Right renal cortex interstitium (tissue), 3 donors: ENCODE results near the gene HECW1. TPM values are rescaled to one million over a fixed set of nuclear protein-coding genes. Genes with fewer than 3 reads are reported as not detected.
A peak's percentile ranks its signal among the peaks of the same experiment; 100 is the strongest.
"Not testable (repeated sequence)": the region's sequence is repeated elsewhere in the genome, so short reads cannot be mapped to it uniquely, and the experiment has no call there.

Source experiments
- DNase-seq, 3 donors: peaks; one replicate each; pipeline ENCODE4 v3.0.0-alpha.2; 2013; ENCODE audit warnings: low read depth in 3 of 3, low spot score in 2 of 3
- polyA plus RNA-seq, 3 donors: library from polyadenylated mRNA; unstranded; fragments of 120-200 nt; gene quantifications; one replicate each; pipeline ENCODE4 v1.2.1, GENCODE V29; 2013; ENCODE audit not compliant: insufficient read length in 3 of 3

Gene HECW1
- polyA plus RNA-seq, 3 donors = 5.6 to 7.9 (median 7.2) TPM

GRCh38 chr7:43302773-43303460 lies 190.5 kb downstream of the HECW1 start:
- DNase-seq = no peak

DNA sequence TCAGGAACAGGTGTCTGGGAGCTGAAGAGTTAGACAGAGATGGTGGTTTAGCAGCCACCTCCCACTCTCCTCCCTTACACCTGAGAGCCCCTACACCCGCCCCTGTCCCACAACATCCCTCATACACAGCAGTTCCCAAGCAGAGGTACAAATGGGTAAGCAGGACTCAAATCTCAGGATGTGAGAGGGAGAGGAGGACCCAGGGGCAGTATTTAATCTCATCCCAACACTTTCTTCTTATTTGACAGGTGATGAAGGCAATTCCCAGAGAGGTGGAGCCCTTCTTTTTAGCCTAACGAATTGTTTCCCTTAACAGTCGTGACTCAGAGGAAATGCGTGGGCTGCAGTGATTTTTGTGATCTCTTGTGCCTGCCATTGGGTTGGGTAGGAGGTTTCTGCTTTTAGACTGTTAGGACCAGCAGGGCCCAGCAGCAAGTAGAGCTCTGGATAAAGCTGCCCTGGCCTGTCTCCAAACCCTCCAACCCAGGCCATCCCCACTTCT lies 191.3 kb downstream of the HECW1 start:
- no peak for DNase-seq

DNA sequence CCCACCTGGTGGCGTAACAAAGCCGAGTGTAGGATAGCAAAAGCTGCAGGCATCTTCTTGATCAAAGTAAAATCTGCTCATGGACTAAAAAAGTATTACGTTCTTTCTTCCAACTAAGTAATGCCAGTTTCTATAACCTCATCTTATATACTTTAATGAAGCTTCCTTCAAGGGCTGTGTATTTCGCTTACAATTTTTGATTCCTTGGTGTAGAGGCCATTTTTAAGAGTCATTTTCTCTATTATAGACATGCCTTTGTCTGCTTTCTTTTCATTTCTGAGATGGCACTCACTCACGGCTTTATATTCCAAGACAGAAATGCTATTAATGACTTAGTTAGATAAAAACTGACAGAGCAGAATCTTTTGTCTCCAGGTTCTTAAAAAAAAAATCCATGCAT lies 194.0 kb downstream of the HECW1 start:
- no peak for DNase-seq

GRCh38 chr7:43307522-43307921 lies 195.1 kb downstream of the HECW1 start:
- DNase-seq = no peak

DNA sequence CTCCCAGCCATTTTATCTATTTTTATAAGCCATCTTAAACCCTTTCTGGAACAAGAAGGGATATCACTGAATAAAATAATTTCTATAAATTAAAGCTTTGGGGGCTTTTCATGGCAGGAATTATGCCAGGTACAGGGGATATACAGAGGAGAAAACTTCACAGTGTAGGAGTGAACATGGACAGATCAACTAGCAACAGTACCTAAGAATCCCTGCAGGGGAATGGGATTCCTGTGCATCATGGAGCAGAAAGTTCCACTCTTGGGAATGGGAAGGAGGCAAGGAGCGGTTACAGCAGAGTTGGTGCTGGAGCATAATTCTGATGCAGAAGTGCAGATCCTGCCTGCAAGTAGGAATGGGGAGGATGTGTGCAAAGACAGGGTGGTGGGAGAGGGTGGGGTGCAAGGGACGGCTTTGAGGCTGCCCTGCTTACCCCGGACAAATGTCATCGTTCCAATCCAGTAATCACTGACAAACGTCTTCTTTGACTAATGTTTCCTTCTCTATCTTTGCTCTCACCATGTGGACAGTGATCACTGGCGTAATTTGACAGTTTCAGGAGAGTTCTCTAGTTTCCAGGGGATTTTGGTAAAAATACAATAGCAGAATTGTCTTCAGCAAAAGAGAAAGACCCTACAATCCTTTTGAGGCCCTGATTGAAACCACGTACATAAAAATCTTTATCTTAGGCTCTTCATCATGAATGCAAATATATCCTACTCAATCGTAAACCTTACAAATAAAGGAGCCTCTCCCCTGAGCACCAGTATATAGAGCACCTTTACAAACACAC lies 196.7 kb downstream of the HECW1 start:
- DNase-seq = no peak

GRCh38 chr7:43309706-43310022 lies 197.2 kb downstream of the HECW1 start:
- no peak for DNase-seq

GRCh38 chr7:43311052-43311451 lies 198.6 kb downstream of the HECW1 start:
- no peak for DNase-seq

DNA sequence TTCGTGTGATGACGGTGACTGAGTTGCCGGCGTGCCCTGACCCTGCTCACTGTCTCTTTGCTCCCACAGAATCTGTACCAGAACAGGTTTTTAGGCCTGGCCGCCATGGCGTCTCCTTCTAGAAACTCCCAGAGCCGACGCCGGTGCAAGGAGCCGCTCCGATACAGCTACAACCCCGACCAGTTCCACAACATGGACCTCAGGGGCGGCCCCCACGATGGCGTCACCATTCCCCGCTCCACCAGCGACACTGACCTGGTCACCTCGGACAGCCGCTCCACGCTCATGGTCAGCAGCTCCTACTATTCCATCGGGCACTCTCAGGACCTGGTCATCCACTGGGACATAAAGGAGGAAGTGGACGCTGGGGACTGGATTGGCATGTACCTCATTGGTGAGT lies 199.2 kb downstream of the HECW1 start:
- no peak for DNase-seq

DNA sequence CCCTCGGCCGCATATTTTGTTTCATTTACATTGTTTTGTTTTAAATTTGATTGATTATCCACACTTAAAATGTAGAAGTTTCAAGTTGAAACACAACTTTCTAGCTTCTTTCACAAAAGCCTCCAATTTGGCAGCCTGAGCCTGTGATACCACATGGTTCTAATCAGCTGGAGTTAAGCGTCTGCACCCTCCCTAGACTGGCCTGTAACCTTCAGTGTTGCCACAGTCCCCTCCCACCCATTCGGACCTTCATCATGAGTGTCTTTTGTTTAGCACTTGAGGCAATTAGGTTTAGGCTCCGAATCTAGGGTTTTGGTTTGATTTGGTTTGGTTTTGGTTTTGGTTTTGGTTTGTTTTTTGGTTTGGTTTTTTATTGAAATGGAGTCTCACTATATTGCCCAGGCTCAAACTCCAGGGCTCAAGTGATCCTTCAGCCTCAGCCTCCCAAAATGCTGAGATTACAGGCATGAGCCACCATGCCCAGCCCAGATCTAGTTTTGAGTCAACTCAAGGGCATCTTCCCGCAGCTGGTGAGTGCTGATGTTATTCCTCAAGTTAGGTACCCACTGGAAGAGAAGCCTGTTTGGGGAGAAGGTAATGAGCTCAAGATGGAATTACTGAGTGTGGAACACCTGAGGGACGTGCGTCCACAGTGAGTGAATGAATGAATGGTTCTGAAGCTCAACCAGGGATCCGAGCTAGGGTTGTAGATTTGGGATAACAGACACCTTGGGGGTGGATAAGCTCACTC lies 201.4 kb downstream of the HECW1 start:
- DNase-seq = no peak

- no peak for DNase-seq
Observed at GRCh38 chr7:43314379-43315158, 202.1 kb downstream of the HECW1 start.

GRCh38 chr7:43317075-43317474 lies 204.6 kb downstream of the HECW1 start:
- DNase-seq = no peak

- no peak for DNase-seq
Observed at GRCh38 chr7:43318188-43318770, 205.8 kb downstream of the HECW1 start.

GRCh38 chr7:43325595-43325994 lies 213.1 kb downstream of the HECW1 start:
- no peak for DNase-seq

GRCh38 chr7:43328336-43328735 lies 215.9 kb downstream of the HECW1 start:
- peak in 1 of 3 donors; percentile 12 for DNase-seq

GRCh38 chr7:43328785-43329380 lies 216.4 kb downstream of the HECW1 start:
- peak in 1 of 3 donors; percentile 1 for DNase-seq

- DNase-seq = no peak
Observed at GRCh38 chr7:43332193-43332796, 219.8 kb downstream of the HECW1 start.

DNA sequence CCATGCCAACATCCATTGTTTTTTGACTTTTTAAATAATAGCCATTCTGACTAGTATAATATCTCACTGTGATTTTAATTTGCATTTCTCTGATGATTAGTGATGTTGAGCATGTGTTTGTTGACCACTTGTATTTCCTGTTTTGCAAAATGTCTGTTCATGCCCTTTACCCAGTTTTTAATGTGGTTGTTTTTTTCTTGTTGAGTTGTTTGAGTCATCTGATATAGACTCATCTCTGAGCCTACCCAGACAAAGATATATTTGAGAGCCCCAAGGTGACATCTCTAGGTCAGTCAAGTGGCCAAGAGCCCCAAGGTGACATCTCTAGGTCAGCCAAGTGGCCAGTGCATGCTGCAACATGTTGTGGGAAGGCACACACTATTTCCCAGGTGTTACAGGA lies 224.7 kb downstream of the HECW1 start:
- no peak for DNase-seq

GRCh38 chr7:43337811-43338210 lies 225.4 kb downstream of the HECW1 start:
- DNase-seq = no peak

DNA sequence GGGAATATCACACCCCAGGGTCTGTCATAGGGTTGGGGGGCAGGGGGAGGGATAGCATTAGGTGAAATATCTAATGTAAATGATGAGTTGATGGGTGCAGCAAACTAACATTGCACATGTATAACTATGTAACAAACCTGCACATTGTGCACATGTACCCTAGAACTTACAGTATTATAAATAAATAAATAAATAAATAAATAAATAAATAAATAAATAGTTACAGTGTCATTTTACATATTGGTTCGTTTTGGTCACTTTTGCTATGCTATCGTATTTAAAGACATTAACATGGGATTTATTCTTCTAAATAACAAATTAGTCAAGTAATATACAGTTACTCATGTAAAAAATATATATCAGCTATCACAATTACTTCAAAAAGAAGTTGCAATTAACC lies 228.7 kb downstream of the HECW1 start:
- DNase-seq = no peak

DNA sequence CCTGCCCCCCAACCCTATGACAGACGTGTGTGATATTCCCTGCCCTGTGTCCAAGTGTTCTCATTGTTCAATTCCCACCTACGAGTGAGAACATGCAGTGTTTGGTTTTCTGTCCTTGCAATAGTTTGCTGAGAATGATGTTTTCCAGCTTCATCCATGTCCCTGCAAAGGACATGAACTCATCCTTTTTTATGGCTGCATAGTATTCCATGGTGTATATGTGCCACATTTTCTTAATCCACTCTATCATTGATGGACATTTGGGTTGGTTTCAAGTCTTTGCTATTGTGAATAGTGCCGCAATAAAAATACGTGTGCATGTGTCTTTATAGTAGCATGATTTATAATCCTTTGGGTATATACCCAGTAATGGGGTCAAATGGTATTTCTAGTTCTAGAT lies 231.0 kb downstream of the HECW1 start:
- not testable (repeated sequence) for DNase-seq
